GM23338 (cell line): ENCODE results near the gene NPAS2. TPM values are rescaled to one million over a fixed set of nuclear protein-coding genes. Genes with fewer than 3 reads are reported as not detected.

Experiments
- ATAC-seq: fragments of 200-7000 bp; cut with Tn5 transposase; 3 replicates; pipeline ENCODE4 v1.9.1; 2020
- DNase-seq: peaks from one replicate; pipeline ENCODE4 v3.0.0-alpha.2; 2015; ENCODE audit warnings: low spot score
- H2AFZ ChIP-seq: fragments of 200-600 bp; sonication (generic); 2 replicates; pipeline ENCODE4 v1.8.0; 2016; ENCODE audit warnings: antibody characterized with exemption, mild to moderate bottlenecking, moderate library complexity
- H3F3A ChIP-seq: fragments of 200-600 bp; sonication (generic); replicated peaks from 2 replicates; pipeline ENCODE4 v1.8.0; 2017; ENCODE audit warnings: antibody characterized with exemption, mixed run types, low read depth
- H3K27ac ChIP-seq: fragments of 200-600 bp; sonication (generic); 2 replicates; pipeline ENCODE4 v1.6.1; 2016; ENCODE audit warnings: low read depth
- H3K27me3 ChIP-seq: fragments of 200-600 bp; sonication (generic); 2 replicates; pipeline ENCODE4 v1.8.0; 2016; ENCODE audit warnings: mild to moderate bottlenecking, mixed run types, moderate library complexity; ENCODE audit not compliant: insufficient read depth
- H3K36me3 ChIP-seq: fragments of 200-600 bp; sonication (generic); 2 replicates; pipeline ENCODE4 v1.8.0; 2016; ENCODE audit warnings: mild to moderate bottlenecking; ENCODE audit not compliant: insufficient read depth
- H3K4me1 ChIP-seq: fragments of 200-600 bp; sonication (generic); 2 replicates; pipeline ENCODE4 v1.8.0; 2016; ENCODE audit warnings: mild to moderate bottlenecking, moderate library complexity; ENCODE audit not compliant: insufficient read depth
- H3K4me2 ChIP-seq: fragments of 200-600 bp; sonication (generic); 2 replicates; pipeline ENCODE4 v1.7.1; 2017; ENCODE audit warnings: mixed run types
- H3K4me3 ChIP-seq: fragments of 200-600 bp; sonication (generic); 2 replicates; pipeline ENCODE4 v1.6.1; 2016; ENCODE audit warnings: mixed run types
- H3K79me2 ChIP-seq: fragments of 200-600 bp; sonication (generic); replicated peaks from 2 replicates; pipeline ENCODE4 v1.8.0; 2017; ENCODE audit warnings: mild to moderate bottlenecking; ENCODE audit not compliant: insufficient read depth
- H3K9me2 ChIP-seq: fragments of 200-600 bp; sonication (generic); 2 replicates; pipeline ENCODE4 v1.8.0; 2017; ENCODE audit not compliant: insufficient read depth
- H4K20me1 ChIP-seq: fragments of 200-600 bp; sonication (generic); replicated peaks from 2 replicates; pipeline ENCODE4 v1.8.0; 2017; ENCODE audit warnings: mild to moderate bottlenecking; ENCODE audit not compliant: insufficient read depth
- H3K27ac Mint-ChIP-seq: 2 replicates; pipeline ENCODE4 v1.8.0; 2020; ENCODE audit warnings: inconsistent platforms, mild to moderate bottlenecking, moderate library complexity, mixed read lengths
- H3K27me3 Mint-ChIP-seq: 3 replicates; pipeline ENCODE4 v1.8.0; 2022; ENCODE audit warnings: low read depth, mild to moderate bottlenecking, moderate library complexity, mixed read lengths, inconsistent platforms; ENCODE audit not compliant: insufficient read depth, poor library complexity
- H3K36me3 Mint-ChIP-seq: 3 replicates; pipeline ENCODE4 v1.8.0; 2021; ENCODE audit warnings: low read depth, mild to moderate bottlenecking, inconsistent platforms, moderate library complexity, mixed read lengths
- H3K4me1 Mint-ChIP-seq: 3 replicates; pipeline ENCODE4 v1.8.0; 2020; ENCODE audit warnings: mild to moderate bottlenecking, inconsistent platforms, mixed read lengths
- H3K4me3 Mint-ChIP-seq: 3 replicates; pipeline ENCODE4 v1.8.0; 2021; ENCODE audit warnings: moderate library complexity, mild to moderate bottlenecking, inconsistent platforms, mixed read lengths
- H3K9me3 Mint-ChIP-seq: 3 replicates; pipeline ENCODE4 v1.8.0; 2020; ENCODE audit warnings: moderate library complexity, mild to moderate bottlenecking, inconsistent platforms, mixed read lengths
- CREB1 ChIP-seq: fragments of 250-450 bp; sonication (Bioruptor Pico); IDR thresholded peaks from 2 replicates; pipeline ENCODE4 v1.5.0; 2020; ENCODE audit warnings: low read depth, mild to moderate bottlenecking, moderate library complexity
- ETS1 ChIP-seq: IDR thresholded peaks from 2 replicates; pipeline ENCODE4 v1.6.1; 2016; ENCODE audit warnings: antibody characterized with exemption
- EZH2phosphoT487 ChIP-seq: fragments of 200-600 bp; sonication (generic); IDR thresholded peaks from one replicate; pipeline ENCODE4 v1.8.1; 2018; ENCODE audit warnings: antibody characterized with exemption; ENCODE audit not compliant: unreplicated experiment
- NANOG ChIP-seq: IDR thresholded peaks from 2 replicates; pipeline ENCODE4 v1.6.1; 2016; ENCODE audit warnings: antibody characterized with exemption, borderline replicate concordance
- ZNF331 ChIP-seq: fragments of 250-450 bp; sonication (Bioruptor Pico); IDR thresholded peaks from 2 replicates; pipeline ENCODE4 v1.5.0; 2020; ENCODE audit warnings: low read depth, mild to moderate bottlenecking, moderate library complexity
- ZNF462 ChIP-seq: fragments of 250-450 bp; sonication (Bioruptor Pico); IDR thresholded peaks from 2 replicates; pipeline ENCODE4 v1.5.0; 2020; ENCODE audit warnings: mild to moderate bottlenecking, moderate library complexity
- polyA plus RNA-seq: library from polyadenylated mRNA; unstranded; fragments of >200 nt; fragmentation: Nextera tagmentation; extraction: Ambion mirVana; gene quantifications from 2 replicates; pipeline ENCODE4 v1.2.1, GENCODE V29; 2016
- total RNA-seq: library from RNA; depleted of rRNA; stranded (reverse); fragments of >200 nt; shearing (Covaris generic); gene quantifications from 2 replicates; pipeline ENCODE4 v1.2.3, GENCODE V29; 2014

The NPAS2 gene
- total and polyA plus RNA-seq, 2 experiments from 2014 or later = 0.56 to 1.1 TPM

- DNase-seq = no peak
- H3K27ac Mint-ChIP-seq = no peak overlapping the region
- Histone ChIP-seq H2AFZ (no peak overlapping the region), H3K27ac (no peak overlapping the region), H3F3A (no peaks in the 10 kb centered on the region), H3K4me2 (no peak overlapping the region), H3K4me1 (no peaks in the 10 kb centered on the region), H3K27me3 (no peaks in the 10 kb centered on the region), H3K4me3 (no peak overlapping the region), H3K36me3 (no peaks in the 10 kb centered on the region), H3K9me2 (no peaks in the 10 kb centered on the region), H4K20me1 (no peaks in the 10 kb centered on the region), H3K79me2 (no peaks in the 10 kb centered on the region)
- peak; percentile 56 for ATAC-seq
- TF ChIP-seq ETS1 = no peak
- TF ChIP-seq NANOG = no peak
- no peak for TF ChIP-seq ZNF462 (CRISPR knock-in tag)
- no peak for TF ChIP-seq CREB1
- TF ChIP-seq ZNF331 (CRISPR knock-in tag) = no peak
- no peak for TF ChIP-seq EZH2phosphoT487
- H3K9me3 Mint-ChIP-seq = no peaks in the 10 kb centered on the region
- peaks cover 14% of the 10 kb centered on the region for H3K4me1 Mint-ChIP-seq
- H3K27me3 Mint-ChIP-seq = peaks cover 6% of the 10 kb centered on the region
- H3K4me3 Mint-ChIP-seq = no peak overlapping the region
- peaks cover 3% of the 10 kb centered on the region; the same call in 1 of the 3 replicates for H3K36me3 Mint-ChIP-seq
Measured at GRCh38 chr2:100990650-100991403, 170.9 kb downstream of the NPAS2 start.
